Karpas-422 (cell line): ENCODE measurements around the gene PVALEF. TPM values are rescaled to one million over a fixed set of nuclear protein-coding genes. Genes with fewer than 3 reads are reported as not detected.

Experiments
- DNase-seq: peaks from one replicate; pipeline ENCODE4 v3.0.0-alpha.2; 2015
- H2AFZ ChIP-seq: fragments of 200-600 bp; sonication (generic); 2 replicates; pipeline ENCODE4 v1.6.1; 2014; ENCODE audit warnings: antibody characterized with exemption, low read length, mixed read lengths
- H3K27ac ChIP-seq: fragments of 200-600 bp; sonication (generic); 2 replicates; pipeline ENCODE4 v1.5.1; 2014; ENCODE audit warnings: mild to moderate bottlenecking, low read length, moderate library complexity
- H3K27me3 ChIP-seq: fragments of 200-600 bp; sonication (generic); 2 replicates; pipeline ENCODE4 v1.6.1; 2014; ENCODE audit warnings: low read length, mixed read lengths
- H3K36me3 ChIP-seq: fragments of 200-600 bp; sonication (generic); 2 replicates; pipeline ENCODE4 v1.6.1; 2014; ENCODE audit warnings: low read length, mixed read lengths; ENCODE audit not compliant: insufficient read depth
- H3K4me1 ChIP-seq: fragments of 200-600 bp; sonication (generic); 2 replicates; pipeline ENCODE4 v1.6.1; 2014; ENCODE audit warnings: mild to moderate bottlenecking, low read length, mixed read lengths
- H3K4me2 ChIP-seq: fragments of 200-600 bp; sonication (generic); 2 replicates; pipeline ENCODE4 v1.6.1; 2014; ENCODE audit warnings: low read length, low read depth, mild to moderate bottlenecking; ENCODE audit not compliant: poor library complexity, severe bottlenecking
- H3K4me3 ChIP-seq: fragments of 200-600 bp; sonication (generic); 2 replicates; pipeline ENCODE4 v1.5.1; 2014; ENCODE audit warnings: mild to moderate bottlenecking, antibody characterized with exemption, low read length, mixed read lengths
- H3K79me2 ChIP-seq: fragments of 200-600 bp; sonication (generic); 2 replicates; pipeline ENCODE4 v1.6.1; 2014; ENCODE audit warnings: mild to moderate bottlenecking, low read length, mixed read lengths
- H3K9ac ChIP-seq: fragments of 200-600 bp; sonication (generic); 2 replicates; pipeline ENCODE4 v1.6.0; 2014; ENCODE audit warnings: low read length
- H3K9me2 ChIP-seq: fragments of 200-600 bp; sonication (generic), shearing (Covaris generic); replicated peaks from 2 replicates; pipeline ENCODE4 v1.6.0; 2014; ENCODE audit warnings: mild to moderate bottlenecking, low read length, moderate library complexity; ENCODE audit not compliant: insufficient read depth
- H3K9me3 ChIP-seq: fragments of 300-700, 200-600 bp; sonication (generic); 2 replicates; pipeline ENCODE4 v1.6.1; 2014; ENCODE audit warnings: low read length, mixed read lengths
- H4K20me1 ChIP-seq: fragments of 200-600 bp; sonication (generic); 2 replicates; pipeline ENCODE4 v1.6.1; 2014; ENCODE audit warnings: mild to moderate bottlenecking, antibody characterized with exemption, low read length, low read depth; ENCODE audit not compliant: insufficient read depth
- total RNA-seq: library from RNA; depleted of rRNA; stranded (reverse); fragments of >200 nt; shearing (Covaris generic); gene quantifications from 2 replicates; pipeline ENCODE4 v1.2.3, GENCODE V29; 2014; ENCODE audit warnings: low replicate concordance

Gene PVALEF
- total RNA-seq, 1 experiment from 2014 or later = not detected

GRCh38 chr17:81210466-81210865 lies 45.2 kb downstream of the PVALEF start:
- H3K79me2 ChIP-seq = no peaks in the 10 kb centered on the region
- H3K4me1 ChIP-seq = no peaks in the 10 kb centered on the region; the same call in 1 of the 2 replicates
- H3K4me2 ChIP-seq = no peak overlapping the region
- no peaks in the 10 kb centered on the region for H4K20me1 ChIP-seq
- H3K4me3 ChIP-seq = no peak overlapping the region
- no peak overlapping the region for H2AFZ ChIP-seq
- no peaks in the 10 kb centered on the region for H3K9me3 ChIP-seq
- H3K9me2 ChIP-seq = no peaks in the 10 kb centered on the region
- DNase-seq = no peak
- H3K36me3 ChIP-seq = no peaks in the 10 kb centered on the region
- H3K9ac ChIP-seq = no peak overlapping the region
- no peaks in the 10 kb centered on the region for H3K27me3 ChIP-seq
- H3K27ac ChIP-seq = no peak overlapping the region

- Histone ChIP-seq H3K4me2 (no peak overlapping the region), H3K9ac (no peak overlapping the region), H3K79me2 (no peaks in the 10 kb centered on the region), H3K9me2 (no peaks in the 10 kb centered on the region), H3K9me3 (no peaks in the 10 kb centered on the region), H3K27me3 (no peaks in the 10 kb centered on the region), H3K36me3 (no peaks in the 10 kb centered on the region), H3K27ac (no peak overlapping the region), H2AFZ (no peak overlapping the region), H3K4me3 (no peak overlapping the region), H4K20me1 (no peaks in the 10 kb centered on the region), H3K4me1 (no peaks in the 10 kb centered on the region; the same call in 1 of the 2 replicates)
- DNase-seq = no peak
These were observed 45.6 kb downstream of the PVALEF start for GRCh38 chr17:81210868-81211267.

- Histone ChIP-seq H4K20me1 (no peaks in the 10 kb centered on the region), H3K4me2 (no peak overlapping the region), H3K4me1 (no peaks in the 10 kb centered on the region; the same call in 1 of the 2 replicates), H3K9me2 (no peaks in the 10 kb centered on the region), H3K27me3 (no peaks in the 10 kb centered on the region), H3K36me3 (no peaks in the 10 kb centered on the region), H3K27ac (no peak overlapping the region), H3K79me2 (no peaks in the 10 kb centered on the region), H2AFZ (no peak overlapping the region), H3K4me3 (no peak overlapping the region), H3K9me3 (no peaks in the 10 kb centered on the region), H3K9ac (no peak overlapping the region)
- no peak for DNase-seq
These were observed 47.1 kb downstream of the PVALEF start for GRCh38 chr17:81212365-81212764.

GRCh38 chr17:81213978-81214377 lies 48.7 kb downstream of the PVALEF start:
- no peak overlapping the region for H3K9ac ChIP-seq
- no peak for DNase-seq
- no peaks in the 10 kb centered on the region for H3K4me1 ChIP-seq
- no peaks in the 10 kb centered on the region for H4K20me1 ChIP-seq
- H3K79me2 ChIP-seq = no peaks in the 10 kb centered on the region
- H3K4me3 ChIP-seq = no peak overlapping the region
- no peak overlapping the region for H3K27ac ChIP-seq
- H3K9me3 ChIP-seq = no peaks in the 10 kb centered on the region
- no peak overlapping the region for H2AFZ ChIP-seq
- H3K4me2 ChIP-seq = no peak overlapping the region
- no peaks in the 10 kb centered on the region for H3K9me2 ChIP-seq
- no peaks in the 10 kb centered on the region for H3K36me3 ChIP-seq
- no peaks in the 10 kb centered on the region for H3K27me3 ChIP-seq

- Histone ChIP-seq H3K4me1 (peaks cover 9% of the 10 kb centered on the region), H3K79me2 (peaks cover 4% of the 10 kb centered on the region; the same call in 1 of the 2 replicates)
These were observed 52.2 kb downstream of the PVALEF start for GRCh38 chr17:81217491-81217890.

GRCh38 chr17:81218459-81218858 lies 53.2 kb downstream of the PVALEF start:
- Histone ChIP-seq H3K27ac (no peak overlapping the region), H3K4me2 (no peak overlapping the region), H3K36me3 (no peaks in the 10 kb centered on the region), H3K4me1 (peaks cover 9% of the 10 kb centered on the region), H2AFZ (no peak overlapping the region), H3K9ac (no peak overlapping the region), H3K79me2 (peaks cover 4% of the 10 kb centered on the region; the same call in 1 of the 2 replicates), H3K9me2 (no peaks in the 10 kb centered on the region), H4K20me1 (no peaks in the 10 kb centered on the region), H3K9me3 (no peaks in the 10 kb centered on the region), H3K27me3 (no peaks in the 10 kb centered on the region), H3K4me3 (no peak overlapping the region)
- DNase-seq = no peak

More at GRCh38 chr17:81217491-81217890, 52.2 kb downstream of the PVALEF start:
- Histone ChIP-seq H4K20me1 (no peaks in the 10 kb centered on the region), H3K4me2 (no peak overlapping the region), H3K4me3 (no peak overlapping the region), H3K36me3 (no peaks in the 10 kb centered on the region), H3K27me3 (no peaks in the 10 kb centered on the region), H3K9me3 (no peaks in the 10 kb centered on the region), H2AFZ (no peak overlapping the region), H3K9ac (no peak overlapping the region), H3K9me2 (no peaks in the 10 kb centered on the region), H3K27ac (no peak overlapping the region)
- no peak for DNase-seq

GRCh38 chr17:81218991-81219390 lies 53.7 kb downstream of the PVALEF start:
- Histone ChIP-seq H3K27me3 (no peaks in the 10 kb centered on the region), H3K4me1 (peaks cover 9% of the 10 kb centered on the region), H3K27ac (no peak overlapping the region), H2AFZ (no peak overlapping the region), H3K4me2 (no peak overlapping the region), H3K9me2 (no peaks in the 10 kb centered on the region), H4K20me1 (no peaks in the 10 kb centered on the region), H3K79me2 (peaks cover 4% of the 10 kb centered on the region; the same call in 1 of the 2 replicates), H3K36me3 (no peaks in the 10 kb centered on the region), H3K4me3 (no peak overlapping the region), H3K9ac (no peak overlapping the region), H3K9me3 (no peaks in the 10 kb centered on the region)
- DNase-seq = no peak

- no peak overlapping the region for H3K4me3 ChIP-seq
- no peaks in the 10 kb centered on the region for H3K9me3 ChIP-seq
- no peak overlapping the region for H3K4me2 ChIP-seq
- H3K27me3 ChIP-seq = no peaks in the 10 kb centered on the region
- H3K27ac ChIP-seq = no peak overlapping the region
- H3K9me2 ChIP-seq = no peaks in the 10 kb centered on the region
- H3K36me3 ChIP-seq = no peaks in the 10 kb centered on the region
- no peak overlapping the region for H2AFZ ChIP-seq
- no peak overlapping the region for H3K9ac ChIP-seq
- peaks cover 4% of the 10 kb centered on the region; the same call in 1 of the 2 replicates for H3K79me2 ChIP-seq
- DNase-seq = no peak
- peaks cover 9% of the 10 kb centered on the region for H3K4me1 ChIP-seq
- no peaks in the 10 kb centered on the region for H4K20me1 ChIP-seq
These were observed 54.3 kb downstream of the PVALEF start for GRCh38 chr17:81219476-81220180.
